Measurements from ENCODE around the gene MPRIP. TPM values are rescaled to one million over a fixed set of nuclear protein-coding genes. Genes with fewer than 3 reads are reported as not detected.

The MPRIP gene
- total RNA-seq, 1 experiment from 2014 or later = 132 TPM

- no peak overlapping the region for H3K4ac ChIP-seq (ENCODE audit: low read depth, low read length)
- H3K9ac ChIP-seq (ENCODE audit: extremely low read depth, insufficient read length, low read length) = no peak overlapping the region
- TF ChIP-seq, protein P1, sequence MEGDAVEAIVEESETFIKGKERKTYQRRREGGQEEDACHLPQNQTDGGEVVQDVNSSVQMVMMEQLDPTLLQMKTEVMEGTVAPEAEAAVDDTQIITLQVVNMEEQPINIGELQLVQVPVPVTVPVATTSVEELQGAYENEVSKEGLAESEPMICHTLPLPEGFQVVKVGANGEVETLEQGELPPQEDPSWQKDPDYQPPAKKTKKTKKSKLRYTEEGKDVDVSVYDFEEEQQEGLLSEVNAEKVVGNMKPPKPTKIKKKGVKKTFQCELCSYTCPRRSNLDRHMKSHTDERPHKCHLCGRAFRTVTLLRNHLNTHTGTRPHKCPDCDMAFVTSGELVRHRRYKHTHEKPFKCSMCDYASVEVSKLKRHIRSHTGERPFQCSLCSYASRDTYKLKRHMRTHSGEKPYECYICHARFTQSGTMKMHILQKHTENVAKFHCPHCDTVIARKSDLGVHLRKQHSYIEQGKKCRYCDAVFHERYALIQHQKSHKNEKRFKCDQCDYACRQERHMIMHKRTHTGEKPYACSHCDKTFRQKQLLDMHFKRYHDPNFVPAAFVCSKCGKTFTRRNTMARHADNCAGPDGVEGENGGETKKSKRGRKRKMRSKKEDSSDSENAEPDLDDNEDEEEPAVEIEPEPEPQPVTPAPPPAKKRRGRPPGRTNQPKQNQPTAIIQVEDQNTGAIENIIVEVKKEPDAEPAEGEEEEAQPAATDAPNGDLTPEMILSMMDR (conservative IDR thresholded peaks at IDR 0.05) = no peak
- no peak overlapping the region for H3K23ac ChIP-seq (ENCODE audit: insufficient read length, low read depth, low read length)
- H2BK5ac ChIP-seq (ENCODE audit: insufficient read length, low read length) = no peak overlapping the region
- no peak overlapping the region for H3K4me2 ChIP-seq (ENCODE audit: insufficient read depth, insufficient read length, low read length)
- no peaks in the 10 kb centered on the region for H3K27me3 ChIP-seq (ENCODE audit: insufficient read depth, low read length)
- H3K79me2 ChIP-seq (ENCODE audit: insufficient read depth, low read length) = no peaks in the 10 kb centered on the region
- H4K5ac ChIP-seq (ENCODE audit: insufficient read length, low read depth, low read length) = no peak overlapping the region
- H2AFZ ChIP-seq (ENCODE audit: low read length) = no peak overlapping the region
- no peak overlapping the region for H2BK12ac ChIP-seq (ENCODE audit: insufficient read length, low read depth, low read length)
- no peak overlapping the region for H2BK20ac ChIP-seq (ENCODE audit: low read depth, low read length, poor library complexity, severe bottlenecking)
- Mint-ChIP-seq H3K4me1 (no peaks in the 10 kb centered on the region), H3K36me3 (ENCODE audit: insufficient read depth in 1 of 3, low read depth in 3 of 3) (no peaks in the 10 kb centered on the region), H3K4me3 (no peak overlapping the region), H3K27ac (no peak overlapping the region), H3K9me3 (no peaks in the 10 kb centered on the region), H3K27me3 (ENCODE audit: low read depth) (peaks cover 4% of the 10 kb centered on the region)
- no CpG with 5 or more reads among the region's 5 CpGs for WGBS (ENCODE audit: extremely low coverage, insufficient read length, low lambda C conversion rate)
- H3K4me1 ChIP-seq (ENCODE audit: insufficient read depth, low read length) = no peaks in the 10 kb centered on the region
- H2BK15ac ChIP-seq (ENCODE audit: low read depth, low read length) = no peak overlapping the region
- no peak overlapping the region for H3T11ph ChIP-seq (ENCODE audit: low read length)
- H4K91ac ChIP-seq (ENCODE audit: insufficient read length, low read depth, low read length) = no peak overlapping the region
- no peak overlapping the region for H2AK5ac ChIP-seq (ENCODE audit: insufficient read length, low read length)
- H3K56ac ChIP-seq (ENCODE audit: insufficient read length, low read depth, low read length) = no peak overlapping the region
- no peak overlapping the region for H4K8ac ChIP-seq (replicated peaks; ENCODE audit: insufficient read length, low read depth, low read length)
- no peak overlapping the region for H3K27ac ChIP-seq (ENCODE audit: insufficient read length, low read depth, low read length)
- no peaks in the 10 kb centered on the region for H3K79me1 ChIP-seq (ENCODE audit: insufficient read depth, low read depth, low read length, poor library complexity, severe bottlenecking)
- H3K9me3 ChIP-seq (ENCODE audit: control insufficient read depth, low read depth, low read length) = no peaks in the 10 kb centered on the region
- no peak overlapping the region for H3K18ac ChIP-seq (ENCODE audit: insufficient read length, low read depth, low read length)
- no peak overlapping the region for H2BK120ac ChIP-seq (ENCODE audit: low read depth, low read length, poor library complexity, severe bottlenecking)
- H3K14ac ChIP-seq (ENCODE audit: insufficient read depth, low read length) = no peak overlapping the region
- no peak for DNase-seq
- no peaks in the 10 kb centered on the region for H4K20me1 ChIP-seq (ENCODE audit: control insufficient read depth, insufficient read depth, insufficient read length)
- H3K23me2 ChIP-seq (ENCODE audit: insufficient read length, low read depth, low read length, poor library complexity, severe bottlenecking) = peaks cover 3% of the 10 kb centered on the region
These were observed 158.6 kb downstream of the MPRIP start for GRCh38 chr17:17200831-17201230.

Data from H9 (cell line).